ENCODE measurements around the gene MYH14. TPM values are rescaled to one million over a fixed set of nuclear protein-coding genes. Genes with fewer than 3 reads are reported as not detected.

The MYH14 gene
- total RNA-seq, 2 donors from 2014 or later = 27.0 to 31.5 TPM

- no peak for DNase-seq (ENCODE audit: low spot score)
- TF ChIP-seq POLR2AphosphoS5 (IDR thresholded peaks at IDR 0.05) = no peak
- no peak for TF ChIP-seq POLR2A (IDR thresholded peaks at IDR 0.05)
- TF ChIP-seq, protein P1, sequence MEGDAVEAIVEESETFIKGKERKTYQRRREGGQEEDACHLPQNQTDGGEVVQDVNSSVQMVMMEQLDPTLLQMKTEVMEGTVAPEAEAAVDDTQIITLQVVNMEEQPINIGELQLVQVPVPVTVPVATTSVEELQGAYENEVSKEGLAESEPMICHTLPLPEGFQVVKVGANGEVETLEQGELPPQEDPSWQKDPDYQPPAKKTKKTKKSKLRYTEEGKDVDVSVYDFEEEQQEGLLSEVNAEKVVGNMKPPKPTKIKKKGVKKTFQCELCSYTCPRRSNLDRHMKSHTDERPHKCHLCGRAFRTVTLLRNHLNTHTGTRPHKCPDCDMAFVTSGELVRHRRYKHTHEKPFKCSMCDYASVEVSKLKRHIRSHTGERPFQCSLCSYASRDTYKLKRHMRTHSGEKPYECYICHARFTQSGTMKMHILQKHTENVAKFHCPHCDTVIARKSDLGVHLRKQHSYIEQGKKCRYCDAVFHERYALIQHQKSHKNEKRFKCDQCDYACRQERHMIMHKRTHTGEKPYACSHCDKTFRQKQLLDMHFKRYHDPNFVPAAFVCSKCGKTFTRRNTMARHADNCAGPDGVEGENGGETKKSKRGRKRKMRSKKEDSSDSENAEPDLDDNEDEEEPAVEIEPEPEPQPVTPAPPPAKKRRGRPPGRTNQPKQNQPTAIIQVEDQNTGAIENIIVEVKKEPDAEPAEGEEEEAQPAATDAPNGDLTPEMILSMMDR (IDR thresholded peaks at IDR 0.05) = no peak
- 46% methylated on average over 2 of the region's 2 CpGs for WGBS
- Histone ChIP-seq H3K27me3 (replicated peaks; ENCODE audit: insufficient read depth) (no peaks in the 10 kb centered on the region), H3K27ac (no peak overlapping the region), H3K36me3 (no peaks in the 10 kb centered on the region), H3K4me3 (no peak overlapping the region), H3K4me1 (replicated peaks) (no peaks in the 10 kb centered on the region), H3K9me3 (no peaks in the 10 kb centered on the region)
- intact Hi-C loops (cut with DNase I) = no loop called here
Observed at GRCh38 chr19:50300051-50300450, 96.6 kb downstream of the MYH14 start.

GRCh38 chr19:50300814-50301606 is 97.6 kb downstream of the MYH14 start:
- no peaks in the 10 kb centered on the region for H3K9me3 ChIP-seq
- no peak for TF ChIP-seq POLR2A (IDR thresholded peaks at IDR 0.05)
- TF ChIP-seq, protein P1 (IDR thresholded peaks at IDR 0.05) = no peak
- TF ChIP-seq POLR2AphosphoS5 (IDR thresholded peaks at IDR 0.05) = peak; percentile 73
- 43% methylated on average over 10 of the region's 10 CpGs for WGBS
- H3K4me1 ChIP-seq (replicated peaks) = no peaks in the 10 kb centered on the region
- H3K27me3 ChIP-seq (replicated peaks; ENCODE audit: insufficient read depth) = no peaks in the 10 kb centered on the region
- intact Hi-C loops (cut with DNase I) = no loop called here
- no peak overlapping the region for H3K4me3 ChIP-seq
- H3K36me3 ChIP-seq = no peaks in the 10 kb centered on the region
- H3K27ac ChIP-seq = peak overlapping the region in 1 of 2 donors; percentile 62
- DNase-seq (ENCODE audit: low spot score) = peak; percentile 33

GRCh38 chr19:50301607-50301971 is 98.2 kb downstream of the MYH14 start:
- H3K27me3 ChIP-seq (replicated peaks; ENCODE audit: insufficient read depth) = no peaks in the 10 kb centered on the region
- H3K9me3 ChIP-seq = no peaks in the 10 kb centered on the region
- TF ChIP-seq POLR2A (IDR thresholded peaks at IDR 0.05) = no peak
- 85% methylated on average over 10 of the region's 10 CpGs for WGBS
- intact Hi-C loops (cut with DNase I) = no loop called here
- H3K4me1 ChIP-seq (replicated peaks) = no peaks in the 10 kb centered on the region
- peak overlapping the region in 1 of 2 donors; percentile 62 for H3K27ac ChIP-seq
- no peaks in the 10 kb centered on the region for H3K36me3 ChIP-seq
- DNase-seq (ENCODE audit: low spot score) = no peak
- no peak overlapping the region for H3K4me3 ChIP-seq

- H3K9me3 ChIP-seq = no peaks in the 10 kb centered on the region
- H3K36me3 ChIP-seq = no peaks in the 10 kb centered on the region
- no peak for DNase-seq (ENCODE audit: low spot score)
- TF ChIP-seq, protein P1 (IDR thresholded peaks at IDR 0.05) = no peak
- TF ChIP-seq POLR2A (IDR thresholded peaks at IDR 0.05) (no peak), POLR2AphosphoS5 (IDR thresholded peaks at IDR 0.05) (no peak)
- H3K27ac ChIP-seq = no peak overlapping the region
- intact Hi-C loops (cut with DNase I) = no loop called here
- H3K4me1 ChIP-seq (replicated peaks) = no peaks in the 10 kb centered on the region
- no peak overlapping the region for H3K4me3 ChIP-seq
- no peaks in the 10 kb centered on the region for H3K27me3 ChIP-seq (replicated peaks; ENCODE audit: insufficient read depth)
Observed at GRCh38 chr19:50303558-50303957, 100.1 kb downstream of the MYH14 start.

- Histone ChIP-seq H3K27me3 (replicated peaks; ENCODE audit: insufficient read depth) (peaks cover 3% of the 10 kb centered on the region), H3K27ac (no peak overlapping the region)
Observed at GRCh38 chr19:50308991-50309390, 105.6 kb downstream of the MYH14 start.

More at GRCh38 chr19:50308991-50309390, 105.6 kb downstream of the MYH14 start:
- intact Hi-C loops (cut with DNase I) = no loop called here
- DNase-seq (ENCODE audit: low spot score) = no peak
- Histone ChIP-seq H3K4me3 (no peak overlapping the region), H3K9me3 (no peaks in the 10 kb centered on the region), H3K4me1 (replicated peaks) (no peaks in the 10 kb centered on the region), H3K36me3 (no peaks in the 10 kb centered on the region)
- 88% methylated on average over 21 of the region's 21 CpGs for WGBS
- TF ChIP-seq, protein P1 (IDR thresholded peaks at IDR 0.05) = no peak
- TF ChIP-seq POLR2A (IDR thresholded peaks at IDR 0.05) (no peak), POLR2AphosphoS5 (IDR thresholded peaks at IDR 0.05) (no peak)
